HUES48 (cell line): ENCODE measurements around the gene SLC8B1.

Experiments
- H3K27ac ChIP-seq: one replicate; pipeline ENCODE4 v1.7.0; 2013; ENCODE audit warnings: low read depth, low read length, inconsistent platforms
- H3K27me3 ChIP-seq: 2 replicates; pipeline ENCODE4 v1.6.1; 2013; ENCODE audit warnings: mild to moderate bottlenecking, low read length; ENCODE audit not compliant: control insufficient read depth, insufficient read depth
- H3K36me3 ChIP-seq: 2 replicates; pipeline ENCODE4 v1.6.1; 2013; ENCODE audit warnings: low read length; ENCODE audit not compliant: control insufficient read depth, insufficient read depth
- H3K4me1 ChIP-seq: 2 replicates; pipeline ENCODE4 v1.6.1; 2013; ENCODE audit warnings: mild to moderate bottlenecking, low read length; ENCODE audit not compliant: control insufficient read depth, insufficient read depth
- H3K4me3 ChIP-seq: 2 replicates; pipeline ENCODE4 v1.5.1; 2013; ENCODE audit warnings: mild to moderate bottlenecking, low read depth, low read length
- H3K9ac ChIP-seq: 2 replicates; pipeline ENCODE4 v1.6.1; 2013; ENCODE audit warnings: mild to moderate bottlenecking, low read depth, low read length, moderate library complexity
- H3K9me3 ChIP-seq: 2 replicates; pipeline ENCODE4 v1.6.1; 2013; ENCODE audit warnings: low read length; ENCODE audit not compliant: control insufficient read depth, insufficient read depth

The SLC8B1 gene

DNA sequence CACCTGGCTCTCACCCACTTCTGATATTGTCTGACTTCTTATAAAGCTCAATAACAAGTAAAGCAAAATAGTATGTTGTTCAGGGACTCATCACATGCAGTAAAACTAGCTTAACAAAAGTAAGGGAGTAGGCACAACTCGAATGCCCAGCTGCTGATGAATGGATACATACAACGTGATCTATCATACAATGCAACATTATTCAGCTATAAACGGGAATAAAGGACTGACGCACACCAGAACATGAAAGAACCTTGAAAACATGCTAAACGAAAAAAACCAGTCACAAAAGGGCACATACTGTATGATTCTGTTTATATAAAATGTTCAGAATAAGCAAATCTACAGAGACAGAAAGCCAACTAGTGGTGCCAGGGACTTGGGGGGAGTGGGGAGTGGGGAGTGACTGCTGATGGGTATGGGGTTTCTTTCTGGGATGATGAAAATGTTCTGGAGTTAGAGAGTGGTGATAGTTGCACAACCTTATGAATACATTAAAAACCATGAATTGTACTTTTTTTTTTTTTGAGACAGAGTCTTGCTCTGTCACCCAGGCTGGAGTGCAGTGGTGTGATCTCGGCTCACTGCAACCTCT is 34.6 kb upstream of the SLC8B1 start:
- Histone ChIP-seq H3K9ac (no peak overlapping the region), H3K27me3 (no peaks in the 10 kb centered on the region), H3K9me3 (no peaks in the 10 kb centered on the region), H3K4me3 (no peak overlapping the region), H3K36me3 (peaks cover 15% of the 10 kb centered on the region; the same call in 1 of the 2 replicates), H3K4me1 (no peaks in the 10 kb centered on the region), H3K27ac (no peak overlapping the region)

DNA sequence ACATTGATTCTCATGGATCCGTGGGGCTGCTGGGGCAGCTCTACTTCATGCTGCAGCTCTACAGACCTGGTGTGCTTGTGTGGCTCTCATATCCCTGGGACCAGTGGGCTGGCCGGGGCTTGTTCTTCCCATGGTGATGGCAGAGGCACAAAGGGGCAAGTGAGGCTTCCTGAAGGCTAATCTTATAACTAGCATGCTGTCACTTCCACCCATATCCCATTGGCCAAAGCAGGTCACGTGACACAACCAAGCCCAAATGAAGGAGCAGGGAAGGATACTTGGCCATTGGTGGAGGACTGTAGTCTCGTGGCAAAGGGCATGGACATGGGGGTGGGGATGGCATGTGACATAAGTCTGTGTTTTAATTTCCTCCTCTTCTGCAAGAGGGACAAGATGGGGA is 33.4 kb upstream of the SLC8B1 start:
- Histone ChIP-seq H3K27me3 (no peaks in the 10 kb centered on the region), H3K4me3 (no peak overlapping the region), H3K27ac (no peak overlapping the region), H3K9ac (no peak overlapping the region), H3K9me3 (no peaks in the 10 kb centered on the region), H3K4me1 (no peaks in the 10 kb centered on the region), H3K36me3 (peaks cover 13% of the 10 kb centered on the region; the same call in 1 of the 2 replicates)

DNA sequence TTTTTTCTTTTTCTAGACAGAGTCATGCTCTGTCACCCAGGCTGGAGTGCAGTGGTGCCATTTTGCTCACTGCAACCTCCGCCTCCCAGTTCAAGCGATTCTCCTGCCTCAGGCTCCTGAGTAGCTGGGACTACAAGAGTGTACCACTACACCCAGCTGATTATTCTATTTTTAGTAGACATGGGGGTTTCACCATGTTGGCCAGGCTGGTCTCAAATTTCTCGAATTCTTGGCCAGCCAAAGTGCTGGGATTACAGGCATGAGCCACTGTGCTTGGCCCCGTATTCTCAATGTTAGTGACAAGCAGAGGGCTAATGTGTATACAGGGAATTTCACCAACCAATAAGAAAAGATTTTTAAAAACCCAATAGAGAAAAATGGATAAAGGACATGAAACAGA is 31.9 kb upstream of the SLC8B1 start:
- Histone ChIP-seq H3K4me3 (no peak overlapping the region), H3K9me3 (no peaks in the 10 kb centered on the region), H3K27ac (no peak overlapping the region), H3K27me3 (no peaks in the 10 kb centered on the region), H3K9ac (no peak overlapping the region), H3K4me1 (no peaks in the 10 kb centered on the region), H3K36me3 (0 out of 2 replicates have a peak, but pooled peaks cover 5% of the 10 kb centered on the region)

GRCh38 chr12:113365639-113366395 is 30.9 kb upstream of the SLC8B1 start:
- Histone ChIP-seq H3K27ac (no peak overlapping the region), H3K4me3 (no peak overlapping the region), H3K9ac (no peak overlapping the region), H3K9me3 (no peaks in the 10 kb centered on the region), H3K27me3 (no peaks in the 10 kb centered on the region), H3K36me3 (0 out of 2 replicates have a peak, but pooled peaks cover 6% of the 10 kb centered on the region), H3K4me1 (no peaks in the 10 kb centered on the region)

GRCh38 chr12:113364698-113365097 is 29.8 kb upstream of the SLC8B1 start:
- no peaks in the 10 kb centered on the region for H3K4me1 ChIP-seq
- no peaks in the 10 kb centered on the region for H3K27me3 ChIP-seq
- H3K4me3 ChIP-seq = no peak overlapping the region
- no peak overlapping the region for H3K27ac ChIP-seq
- H3K36me3 ChIP-seq = 0 out of 2 replicates have a peak, but pooled peaks cover 7% of the 10 kb centered on the region
- no peaks in the 10 kb centered on the region for H3K9me3 ChIP-seq
- no peak overlapping the region for H3K9ac ChIP-seq

DNA sequence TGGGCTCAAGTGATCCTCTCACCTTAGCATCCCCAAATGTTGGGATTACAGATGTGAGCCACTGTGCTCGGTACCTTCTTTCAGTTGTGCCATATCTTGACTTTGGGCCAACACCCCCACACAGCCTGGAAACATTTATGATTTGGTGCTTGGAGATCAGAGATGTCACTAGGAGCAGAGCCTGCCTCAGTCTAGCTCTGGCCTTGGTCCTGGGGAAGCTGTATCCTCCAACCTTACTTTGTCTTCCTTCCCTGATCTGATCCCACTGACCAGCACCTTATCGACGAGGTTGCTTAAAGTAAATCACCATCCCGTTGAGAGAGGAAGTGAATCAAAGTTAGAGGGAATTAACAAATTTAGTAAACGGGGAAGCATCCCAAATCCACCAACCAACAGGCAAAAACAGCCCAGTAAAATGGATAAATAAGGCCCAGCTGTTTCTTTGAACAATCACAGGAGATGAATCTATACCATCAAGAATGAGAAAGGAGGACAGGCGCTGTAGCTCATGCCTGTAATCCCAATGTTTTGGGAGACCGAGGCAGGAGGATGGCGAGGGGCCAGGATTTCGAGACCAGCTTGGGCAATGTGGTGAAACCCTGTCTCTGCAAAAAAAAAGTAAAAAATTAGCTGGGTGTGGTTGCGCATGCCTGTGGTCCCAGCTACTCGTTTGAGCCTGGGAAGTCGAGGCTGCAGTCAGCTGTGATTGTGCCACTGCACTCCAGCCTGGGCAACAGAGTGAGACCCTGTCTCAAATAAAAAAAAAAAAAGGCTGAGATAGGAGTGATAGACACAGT is 26.9 kb upstream of the SLC8B1 start:
- Histone ChIP-seq H3K27ac (no peak overlapping the region), H3K36me3 (0 out of 2 replicates have a peak, but pooled peaks cover 2% of the 10 kb centered on the region)

GRCh38 chr12:113359939-113360748 is 25.2 kb upstream of the SLC8B1 start:
- H3K4me3 ChIP-seq = peak overlapping the region; percentile 86; the same call in 1 of the 2 replicates
- no peaks in the 10 kb centered on the region for H3K9me3 ChIP-seq
- 0 out of 2 replicates have a peak, but pooled peaks cover 2% of the 10 kb centered on the region for H3K36me3 ChIP-seq
- H3K4me1 ChIP-seq = peaks cover 7% of the 10 kb centered on the region; the same call in 1 of the 2 replicates
- H3K27ac ChIP-seq = no peak overlapping the region
- H3K27me3 ChIP-seq = no peaks in the 10 kb centered on the region
- H3K9ac ChIP-seq = no peak overlapping the region

More for the DNA sequence above, 26.9 kb upstream of the SLC8B1 start:
- no peak overlapping the region for H3K4me3 ChIP-seq
- H3K27me3 ChIP-seq = no peaks in the 10 kb centered on the region
- H3K4me1 ChIP-seq = peaks cover 7% of the 10 kb centered on the region; the same call in 1 of the 2 replicates
- H3K9ac ChIP-seq = no peak overlapping the region
- no peaks in the 10 kb centered on the region for H3K9me3 ChIP-seq

- Histone ChIP-seq H3K4me3 (peak overlapping the region; percentile 86), H3K27me3 (no peaks in the 10 kb centered on the region), H3K9ac (peak overlapping the region; percentile 56), H3K27ac (no peak overlapping the region), H3K4me1 (peaks cover 7% of the 10 kb centered on the region; the same call in 1 of the 2 replicates), H3K36me3 (0 out of 2 replicates have a peak, but pooled peaks cover 2% of the 10 kb centered on the region), H3K9me3 (no peaks in the 10 kb centered on the region)
Measured at GRCh38 chr12:113359133-113359938, 24.4 kb upstream of the SLC8B1 start.

- H3K4me1 ChIP-seq = peaks cover 7% of the 10 kb centered on the region; the same call in 1 of the 2 replicates
- H3K9me3 ChIP-seq = no peaks in the 10 kb centered on the region
- peak within 1 kb of the TSS; percentile 86 for H3K4me3 ChIP-seq
- H3K27me3 ChIP-seq = no peaks in the 10 kb centered on the region
- H3K36me3 ChIP-seq = 0 out of 2 replicates have a peak, but pooled peaks cover 2% of the 10 kb centered on the region
- H3K9ac ChIP-seq = peak within 1 kb of the TSS; percentile 56
- H3K27ac ChIP-seq = peak within 1 kb of the TSS; percentile 20
Measured at GRCh38 chr12:113358381-113359132, 23.6 kb upstream of the SLC8B1 start, which contains the start of gene PLBD2. PLBD2 (plus strand) TSS chr12:113358587; CDS start chr12:113358601, 14 bp downstream.
